ENCODE measurements around the gene MARCHF2.
A peak's percentile ranks its signal among the peaks of the same experiment; 100 is the strongest.
"Not testable (repeated sequence)": the region's sequence is repeated elsewhere in the genome, so short reads cannot be mapped to it uniquely, and the experiment has no call there.

Gene MARCHF2

GRCh38 chr19:8410718-8411117 is 2.4 kb upstream of the MARCHF2 start:
- DNase-seq (ENCODE audit: low read depth, low spot score) = not testable (repeated sequence)

GRCh38 chr19:8413629-8413995 is 507 bp downstream of the MARCHF2 start:
- DNase-seq (ENCODE audit: low read depth, low spot score) = no peak

- no peak for DNase-seq (ENCODE audit: low read depth, low spot score)
Measured at GRCh38 chr19:8416796-8417195, 3.7 kb downstream of the MARCHF2 start.

GRCh38 chr19:8421484-8422461 is 8.7 kb downstream of the MARCHF2 start:
- no peak for DNase-seq (ENCODE audit: low read depth, low spot score)

GRCh38 chr19:8423817-8424223 is 10.7 kb downstream of the MARCHF2 start:
- no peak for DNase-seq (ENCODE audit: low read depth, low spot score)

- DNase-seq (ENCODE audit: low read depth, low spot score) = not testable (repeated sequence)
Measured at GRCh38 chr19:8425331-8425730, 12.2 kb downstream of the MARCHF2 start.

- DNase-seq (ENCODE audit: low read depth, low spot score) = no peak
Measured at GRCh38 chr19:8426283-8426682, 13.2 kb downstream of the MARCHF2 start.

GRCh38 chr19:8429044-8429443 is 15.9 kb downstream of the MARCHF2 start:
- no peak for DNase-seq (ENCODE audit: low read depth, low spot score)

GRCh38 chr19:8429826-8430225 is 16.7 kb downstream of the MARCHF2 start:
- no peak for DNase-seq (ENCODE audit: low read depth, low spot score)

- DNase-seq (ENCODE audit: low read depth, low spot score) = no peak
Measured at GRCh38 chr19:8430650-8431049, 17.5 kb downstream of the MARCHF2 start.

- DNase-seq (ENCODE audit: low read depth, low spot score) = no peak
Measured at GRCh38 chr19:8438236-8438635, 25.1 kb downstream of the MARCHF2 start.

GRCh38 chr19:8441725-8442544 is 28.8 kb downstream of the MARCHF2 start:
- no peak for DNase-seq (ENCODE audit: low read depth, low spot score)

- not testable (repeated sequence) for DNase-seq (ENCODE audit: low read depth, low spot score)
Measured at GRCh38 chr19:8444140-8444676, 31.1 kb downstream of the MARCHF2 start.

- peak; percentile 100 for DNase-seq (ENCODE audit: low read depth, low spot score)
Measured at GRCh38 chr19:8444677-8445487, 31.8 kb downstream of the MARCHF2 start, which contains the start of gene HNRNPM. Gene HNRNPM (plus strand): TSS chr19:8444975. CDS start chr19:8444999, 24 bp downstream.

GRCh38 chr19:8445488-8446001 is 32.4 kb downstream of the MARCHF2 start:
- DNase-seq (ENCODE audit: low read depth, low spot score) = no peak

- no peak for DNase-seq (ENCODE audit: low read depth, low spot score)
Measured at GRCh38 chr19:8446061-8446709, 33.1 kb downstream of the MARCHF2 start.

GRCh38 chr19:8449830-8450229 is 36.7 kb downstream of the MARCHF2 start:
- no peak for DNase-seq (ENCODE audit: low read depth, low spot score)

GRCh38 chr19:8451377-8451776 is 38.3 kb downstream of the MARCHF2 start:
- DNase-seq (ENCODE audit: low read depth, low spot score) = no peak

- no peak for DNase-seq (ENCODE audit: low read depth, low spot score)
Measured at GRCh38 chr19:8451885-8452284, 38.8 kb downstream of the MARCHF2 start.

GRCh38 chr19:8452446-8453123 is 39.5 kb downstream of the MARCHF2 start:
- DNase-seq (ENCODE audit: low read depth, low spot score) = no peak
